ENCODE data around the gene CAVIN3.

- TF ChIP-seq CTCF (IDR thresholded peaks at IDR 0.05; ENCODE audit: low read depth, low read length, poor library complexity, severe bottlenecking) (no peak), EZH2phosphoT487 (IDR thresholded peaks at IDR 0.05; ENCODE audit: borderline replicate concordance, low read length) (no peak)
Measured at GRCh38 chr11:6301096-6301495, 19.2 kb downstream of the CAVIN3 start.
